HS-27A (cell line): ENCODE data around the gene CASTOR1.

ENCODE experiments used
- DNase-seq: peaks from one replicate; pipeline ENCODE4 v3.0.0-alpha.2; 2012; ENCODE audit warnings: low read depth, missing footprints

CASTOR1 gene

GRCh38 chr22:30318799-30319419 lies 29.6 kb upstream of the CASTOR1 start:
- DNase-seq: no peak

GRCh38 chr22:30317778-30318177 lies 28.5 kb upstream of the CASTOR1 start:
- DNase-seq: no peak

GRCh38 chr22:30315962-30316576 lies 26.8 kb upstream of the CASTOR1 start:
- DNase-seq: no peak

GRCh38 chr22:30314915-30315314 lies 25.6 kb upstream of the CASTOR1 start:
- DNase-seq: no peak

GRCh38 chr22:30313527-30314363 lies 24.4 kb upstream of the CASTOR1 start:
- no peak for DNase-seq

- no peak for DNase-seq
Observed at GRCh38 chr22:30312053-30312452, 22.7 kb upstream of the CASTOR1 start.

- no peak for DNase-seq
Observed at GRCh38 chr22:30310881-30311771, 21.8 kb upstream of the CASTOR1 start.

- DNase-seq: no peak
Observed at GRCh38 chr22:30309951-30310741, 20.8 kb upstream of the CASTOR1 start.

GRCh38 chr22:30308518-30309230 lies 19.4 kb upstream of the CASTOR1 start:
- no peak for DNase-seq

GRCh38 chr22:30308093-30308492 lies 18.8 kb upstream of the CASTOR1 start:
- DNase-seq: no peak

GRCh38 chr22:30307041-30307574 lies 17.8 kb upstream of the CASTOR1 start:
- no peak for DNase-seq

- no peak for DNase-seq
Observed at GRCh38 chr22:30306627-30307011, 17.3 kb upstream of the CASTOR1 start.

- DNase-seq: no peak
Observed at GRCh38 chr22:30305906-30306626, 16.8 kb upstream of the CASTOR1 start.

GRCh38 chr22:30305519-30305905 lies 16.2 kb upstream of the CASTOR1 start:
- DNase-seq: no peak

GRCh38 chr22:30304495-30305244 lies 15.4 kb upstream of the CASTOR1 start:
- no peak for DNase-seq

GRCh38 chr22:30302810-30303138 lies 13.5 kb upstream of the CASTOR1 start:
- DNase-seq: no peak

- DNase-seq: no peak
Observed at GRCh38 chr22:30301995-30302809, 12.9 kb upstream of the CASTOR1 start.

- no peak for DNase-seq
Observed at GRCh38 chr22:30299322-30299721, 10.0 kb upstream of the CASTOR1 start.
